ENCODE measurements around the gene NHP2.
"Not testable (repeated sequence)": the region's sequence is repeated elsewhere in the genome, so short reads cannot be mapped to it uniquely, and the experiment has no call there.

Gene NHP2

GRCh38 chr5:178153530-178154340, at the start of gene NHP2:
NHP2 (minus strand) TSS chr5:178153885; CDS start chr5:178153817, 68 bp downstream.
- no peak for TF ChIP-seq CTCF (IDR thresholded peaks at IDR 0.05; ENCODE audit: low read depth, low read length)
- peak within 1 kb of the TSS; percentile 91 for H3K4me3 ChIP-seq (ENCODE audit: low read depth, low read length)
- peak; percentile 99 for DNase-seq (ENCODE audit: low read depth, low spot score)
- in situ Hi-C loops (cut with HindIII; ENCODE audit: low sequenced_read_pairs): no loop called here

DNA sequence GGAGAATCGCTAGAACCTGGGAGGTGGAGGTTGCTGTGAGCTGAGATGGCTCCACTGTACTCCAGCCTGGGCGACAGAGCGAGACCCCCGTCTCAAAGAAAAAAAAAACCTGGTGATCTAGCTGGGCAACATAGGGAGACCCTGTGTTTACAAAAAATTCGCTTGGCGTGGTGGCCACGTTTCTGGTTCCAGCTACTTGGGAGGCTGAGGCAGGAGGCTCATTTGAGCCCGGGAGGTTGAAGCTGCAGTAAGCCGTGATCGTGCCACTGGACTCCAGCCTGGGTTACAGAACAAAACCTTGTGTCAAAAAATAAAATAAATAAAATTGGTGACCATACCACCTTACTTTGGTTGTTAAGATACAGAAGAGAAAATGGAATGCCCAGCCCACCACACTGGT, 48.9 kb upstream of the NHP2 start:
- no peak overlapping the region for H3K4me3 ChIP-seq (ENCODE audit: low read depth, low read length)
- in situ Hi-C loops (cut with HindIII; ENCODE audit: low sequenced_read_pairs): no loop called here
- no peak for DNase-seq (ENCODE audit: low read depth, low spot score)
- TF ChIP-seq CTCF (IDR thresholded peaks at IDR 0.05; ENCODE audit: low read depth, low read length): no peak

- no peak overlapping the region for H3K4me3 ChIP-seq (ENCODE audit: low read depth, low read length)
- in situ Hi-C loops (cut with HindIII; ENCODE audit: low sequenced_read_pairs): no loop called here
- no peak for TF ChIP-seq CTCF (IDR thresholded peaks at IDR 0.05; ENCODE audit: low read depth, low read length)
- no peak for DNase-seq (ENCODE audit: low read depth, low spot score)
Observed at GRCh38 chr5:178201927-178202235, 48.2 kb upstream of the NHP2 start.

DNA sequence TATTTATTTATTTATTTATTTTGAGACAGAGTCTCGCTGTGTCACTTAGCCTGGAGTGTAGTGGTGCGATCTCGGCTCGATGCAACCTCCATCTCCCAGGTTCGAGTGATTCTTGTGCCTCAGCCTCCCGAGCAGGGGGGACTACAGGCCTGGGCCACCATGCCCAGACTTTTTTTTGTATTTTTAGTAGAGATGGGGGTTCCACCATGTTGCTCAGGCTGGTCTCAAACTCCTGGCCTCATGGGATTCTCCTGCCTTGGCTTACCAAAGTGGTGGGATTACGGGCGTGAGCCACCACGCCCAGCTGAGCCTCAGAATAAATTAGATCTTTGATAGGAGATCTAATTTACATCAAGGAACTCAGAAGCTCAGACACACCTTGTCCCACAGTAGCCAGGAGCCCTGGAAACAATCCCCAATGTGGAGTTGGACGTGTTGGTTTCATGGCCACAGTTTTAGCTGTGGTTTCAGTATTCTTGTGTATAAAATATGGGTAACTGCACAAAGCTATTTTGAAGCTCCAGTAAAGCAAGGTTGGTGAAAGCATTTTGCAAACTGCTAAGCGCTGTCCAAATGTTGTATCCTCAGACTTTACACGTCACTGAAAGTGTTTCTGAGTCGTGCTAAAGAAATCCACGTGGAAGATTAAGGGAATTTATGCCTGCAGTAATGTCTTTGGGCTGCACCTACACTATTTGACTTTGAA, 47.7 kb upstream of the NHP2 start:
- in situ Hi-C loops (cut with HindIII; ENCODE audit: low sequenced_read_pairs): no loop called here
- no peak overlapping the region for H3K4me3 ChIP-seq (ENCODE audit: low read depth, low read length)
- DNase-seq (ENCODE audit: low read depth, low spot score): peak; percentile 29
- no peak for TF ChIP-seq CTCF (IDR thresholded peaks at IDR 0.05; ENCODE audit: low read depth, low read length)

DNA sequence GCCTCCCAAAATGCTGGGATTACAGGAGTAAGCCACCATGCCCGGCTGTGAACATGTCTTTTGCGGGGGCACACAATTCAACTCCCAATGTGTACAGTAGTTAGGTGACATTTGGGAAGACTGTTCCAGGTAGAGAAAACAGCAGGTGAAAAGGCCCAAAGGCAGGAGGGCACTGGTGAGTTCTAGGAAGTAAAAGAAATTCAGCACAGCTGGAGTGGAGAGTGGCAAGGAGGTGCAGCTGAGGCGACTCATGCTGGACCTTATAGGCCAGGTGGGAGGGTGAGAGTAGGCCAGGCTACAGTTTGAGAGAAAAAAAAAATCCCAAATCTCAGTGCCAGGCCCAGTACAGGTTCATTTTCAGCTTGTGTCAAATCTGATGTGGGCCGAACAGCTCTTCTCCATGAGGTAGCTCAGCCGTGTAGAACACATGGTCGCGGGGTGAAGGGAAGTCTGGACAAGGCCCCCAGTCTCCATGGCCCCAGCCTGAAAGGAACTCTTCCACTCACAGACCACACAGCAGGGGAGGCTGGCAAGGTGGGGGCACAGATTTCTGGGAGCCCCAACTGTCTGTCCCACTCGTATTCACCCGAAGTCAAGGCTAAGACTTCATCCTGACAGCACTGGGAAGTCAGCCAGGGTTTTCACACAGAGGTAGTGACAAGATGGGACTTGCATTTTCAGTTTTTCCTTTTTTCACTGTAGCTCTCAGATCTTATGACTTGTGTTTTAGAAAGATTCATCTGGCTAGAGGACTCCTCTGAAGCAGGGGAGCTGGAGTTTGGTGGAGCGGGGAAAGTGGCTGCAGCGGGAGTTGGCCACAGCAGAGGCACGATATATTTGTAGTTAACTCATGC, 46.1 kb upstream of the NHP2 start:
- in situ Hi-C loops (cut with HindIII; ENCODE audit: low sequenced_read_pairs): no loop called here
- DNase-seq (ENCODE audit: low read depth, low spot score): no peak
- no peak for TF ChIP-seq CTCF (IDR thresholded peaks at IDR 0.05; ENCODE audit: low read depth, low read length)
- H3K4me3 ChIP-seq (ENCODE audit: low read depth, low read length): no peak overlapping the region

GRCh38 chr5:178198706-178199105, 45.0 kb upstream of the NHP2 start:
- no peak overlapping the region for H3K4me3 ChIP-seq (ENCODE audit: low read depth, low read length)
- no peak for TF ChIP-seq CTCF (IDR thresholded peaks at IDR 0.05; ENCODE audit: low read depth, low read length)
- in situ Hi-C loops (cut with HindIII; ENCODE audit: low sequenced_read_pairs): no loop called here
- no peak for DNase-seq (ENCODE audit: low read depth, low spot score)

- H3K4me3 ChIP-seq (ENCODE audit: low read depth, low read length); DNase-seq (ENCODE audit: low read depth, low spot score); in situ Hi-C loops (cut with HindIII; ENCODE audit: low sequenced_read_pairs): not testable (repeated sequence)
Observed at GRCh38 chr5:178198151-178198550, 44.5 kb upstream of the NHP2 start.

Data from astrocyte of the spinal cord (primary cell).